KMS-11 (cell line): Measurements from ENCODE around the gene DBNDD2.

ENCODE experiments used
- H2AFZ ChIP-seq: fragments of 200-600 bp; sonication (generic); 2 replicates; pipeline ENCODE4 v1.6.1; 2016; ENCODE audit warnings: antibody characterized with exemption, mixed run types, low read depth
- H3K27ac ChIP-seq: fragments of 200-600 bp; sonication (generic); 2 replicates; pipeline ENCODE4 v1.6.1; 2016; ENCODE audit warnings: mild to moderate bottlenecking, mixed run types
- H3K27me3 ChIP-seq: fragments of 200-600 bp; sonication (generic); 2 replicates; pipeline ENCODE4 v1.6.1; 2017; ENCODE audit warnings: mild to moderate bottlenecking, low read depth, mixed run types, moderate library complexity; ENCODE audit not compliant: insufficient read depth
- H3K36me3 ChIP-seq: fragments of 200-600 bp; sonication (generic); 2 replicates; pipeline ENCODE4 v1.6.1; 2017; ENCODE audit warnings: mild to moderate bottlenecking, mixed run types; ENCODE audit not compliant: insufficient read depth
- H3K4me1 ChIP-seq: fragments of 200-600 bp; sonication (generic); 2 replicates; pipeline ENCODE4 v1.6.1; 2016; ENCODE audit warnings: mild to moderate bottlenecking, low read depth, mixed run types; ENCODE audit not compliant: poor library complexity, severe bottlenecking
- H3K4me2 ChIP-seq: fragments of 200-600 bp; sonication (generic); 2 replicates; pipeline ENCODE4 v1.7.0; 2016; ENCODE audit warnings: mild to moderate bottlenecking, mixed run types
- H3K4me3 ChIP-seq: fragments of 200-600 bp; sonication (generic); IDR thresholded peaks from 2 replicates; pipeline ENCODE4 v1.6.1; 2017; ENCODE audit warnings: low read depth, low read length, mixed read lengths; ENCODE audit not compliant: insufficient read depth
- H3K79me2 ChIP-seq: fragments of 200-600 bp; sonication (generic); 2 replicates; pipeline ENCODE4 v1.6.1; 2016; ENCODE audit warnings: low read depth, mixed run types; ENCODE audit not compliant: insufficient read depth
- H3K9ac ChIP-seq: fragments of 200-600 bp; sonication (generic); 2 replicates; pipeline ENCODE4 v1.6.1; 2016; ENCODE audit warnings: mild to moderate bottlenecking, mixed run types
- H4K20me1 ChIP-seq: fragments of 200-600 bp; sonication (generic); 2 replicates; pipeline ENCODE4 v1.6.1; 2016; ENCODE audit warnings: mild to moderate bottlenecking, mixed run types; ENCODE audit not compliant: insufficient read depth
- TF ChIP-seq, protein P1 (sequence below): fragments of 200-600 bp; sonication (generic); conservative IDR thresholded peaks from 2 replicates; pipeline ENCODE4 v1.6.1; 2017; ENCODE audit warnings: low read depth, mild to moderate bottlenecking, antibody characterized with exemption, low read length, moderate library complexity, mixed read lengths

Gene DBNDD2

DNA sequence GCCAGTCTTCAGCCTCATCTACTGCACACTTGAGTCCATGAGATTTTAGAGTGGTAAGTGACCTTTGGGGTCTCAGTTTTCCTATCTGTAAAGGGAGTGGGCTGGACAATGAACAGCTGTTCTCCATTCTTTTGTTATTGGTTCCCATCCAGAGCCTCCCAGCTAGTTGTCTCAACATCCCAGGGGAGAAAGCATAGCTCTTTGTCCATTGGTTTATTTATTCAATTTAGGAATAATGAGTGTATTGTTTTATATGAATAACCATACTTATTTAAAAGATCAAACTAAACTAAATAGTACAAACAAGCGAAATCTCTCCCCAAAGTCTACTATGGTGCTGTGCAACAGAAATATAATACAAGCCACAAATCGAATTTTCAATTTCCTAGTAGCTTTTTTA lies 21.5 kb downstream of the DBNDD2 start:
- no peak overlapping the region for H3K27ac ChIP-seq
- H3K79me2 ChIP-seq = no peaks in the 10 kb centered on the region
- no peak overlapping the region for H3K9ac ChIP-seq
- H3K4me3 ChIP-seq = no peak overlapping the region
- H3K27me3 ChIP-seq = no peaks in the 10 kb centered on the region
- H2AFZ ChIP-seq = no peak overlapping the region
- no peak overlapping the region for H3K4me2 ChIP-seq
- H3K36me3 ChIP-seq = 0 out of 2 replicates have a peak, but pooled peaks cover under 1% of the 10 kb centered on the region
- no peaks in the 10 kb centered on the region for H3K4me1 ChIP-seq
- H4K20me1 ChIP-seq = no peaks in the 10 kb centered on the region
- TF ChIP-seq, protein P1, sequence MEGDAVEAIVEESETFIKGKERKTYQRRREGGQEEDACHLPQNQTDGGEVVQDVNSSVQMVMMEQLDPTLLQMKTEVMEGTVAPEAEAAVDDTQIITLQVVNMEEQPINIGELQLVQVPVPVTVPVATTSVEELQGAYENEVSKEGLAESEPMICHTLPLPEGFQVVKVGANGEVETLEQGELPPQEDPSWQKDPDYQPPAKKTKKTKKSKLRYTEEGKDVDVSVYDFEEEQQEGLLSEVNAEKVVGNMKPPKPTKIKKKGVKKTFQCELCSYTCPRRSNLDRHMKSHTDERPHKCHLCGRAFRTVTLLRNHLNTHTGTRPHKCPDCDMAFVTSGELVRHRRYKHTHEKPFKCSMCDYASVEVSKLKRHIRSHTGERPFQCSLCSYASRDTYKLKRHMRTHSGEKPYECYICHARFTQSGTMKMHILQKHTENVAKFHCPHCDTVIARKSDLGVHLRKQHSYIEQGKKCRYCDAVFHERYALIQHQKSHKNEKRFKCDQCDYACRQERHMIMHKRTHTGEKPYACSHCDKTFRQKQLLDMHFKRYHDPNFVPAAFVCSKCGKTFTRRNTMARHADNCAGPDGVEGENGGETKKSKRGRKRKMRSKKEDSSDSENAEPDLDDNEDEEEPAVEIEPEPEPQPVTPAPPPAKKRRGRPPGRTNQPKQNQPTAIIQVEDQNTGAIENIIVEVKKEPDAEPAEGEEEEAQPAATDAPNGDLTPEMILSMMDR = no peak

DNA sequence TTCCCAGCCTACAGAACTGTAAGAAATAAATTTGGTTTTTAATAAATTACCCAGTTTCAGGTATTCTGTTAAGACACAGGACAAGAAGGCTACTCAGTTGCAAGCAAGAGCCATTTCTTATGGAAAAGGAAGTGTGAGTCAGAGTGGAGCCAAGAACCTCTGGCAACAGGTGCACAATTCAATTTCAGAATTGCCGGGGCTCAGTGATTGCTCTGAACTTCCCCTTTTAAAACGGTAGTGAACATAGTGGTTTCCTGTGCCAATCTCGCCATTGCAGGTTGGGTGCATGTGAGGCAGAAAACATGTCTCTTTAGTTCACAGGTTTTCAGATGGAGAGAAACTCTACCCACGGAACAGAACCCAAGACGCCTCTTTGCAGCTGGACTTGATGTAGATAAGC lies 24.2 kb downstream of the DBNDD2 start:
- H3K4me3 ChIP-seq = no peak overlapping the region

DNA sequence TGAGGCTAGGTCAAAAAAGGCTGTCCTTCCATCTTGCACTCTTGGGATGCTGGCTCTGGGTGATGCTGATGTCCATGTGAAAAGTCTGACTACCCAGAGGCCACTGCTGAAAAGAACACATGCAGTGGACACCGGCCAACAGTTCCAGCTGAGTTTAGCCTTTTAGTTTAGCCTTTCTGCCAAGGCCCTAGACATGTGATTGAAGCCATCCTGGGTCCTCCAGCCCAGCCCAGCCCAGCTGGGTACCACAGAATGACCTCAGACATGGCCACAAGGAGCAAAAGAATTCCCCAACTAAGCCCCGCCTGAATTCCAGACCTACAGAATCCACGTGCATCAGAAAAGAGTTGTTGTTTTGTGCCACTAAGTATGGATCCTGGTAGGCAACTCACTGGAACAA lies 25.2 kb downstream of the DBNDD2 start:
- TF ChIP-seq, protein P1 = no peak
- Histone ChIP-seq H3K27me3 (no peaks in the 10 kb centered on the region; the same call in 1 of the 2 replicates), H3K4me3 (no peak overlapping the region), H2AFZ (no peak overlapping the region), H3K4me2 (no peak overlapping the region), H3K9ac (no peak overlapping the region), H3K27ac (no peak overlapping the region), H3K36me3 (no peaks in the 10 kb centered on the region), H3K79me2 (no peaks in the 10 kb centered on the region), H4K20me1 (no peaks in the 10 kb centered on the region), H3K4me1 (peaks cover 7% of the 10 kb centered on the region)

More for the DNA sequence above, 24.2 kb downstream of the DBNDD2 start:
- no peak overlapping the region for H3K9ac ChIP-seq
- no peak overlapping the region for H3K4me2 ChIP-seq
- no peaks in the 10 kb centered on the region for H3K36me3 ChIP-seq
- H3K27ac ChIP-seq = no peak overlapping the region
- TF ChIP-seq, protein P1 = no peak
- no peak overlapping the region for H2AFZ ChIP-seq
- no peaks in the 10 kb centered on the region for H3K79me2 ChIP-seq
- no peaks in the 10 kb centered on the region for H4K20me1 ChIP-seq
- H3K4me1 ChIP-seq = peaks cover 7% of the 10 kb centered on the region
- no peaks in the 10 kb centered on the region; the same call in 1 of the 2 replicates for H3K27me3 ChIP-seq

DNA sequence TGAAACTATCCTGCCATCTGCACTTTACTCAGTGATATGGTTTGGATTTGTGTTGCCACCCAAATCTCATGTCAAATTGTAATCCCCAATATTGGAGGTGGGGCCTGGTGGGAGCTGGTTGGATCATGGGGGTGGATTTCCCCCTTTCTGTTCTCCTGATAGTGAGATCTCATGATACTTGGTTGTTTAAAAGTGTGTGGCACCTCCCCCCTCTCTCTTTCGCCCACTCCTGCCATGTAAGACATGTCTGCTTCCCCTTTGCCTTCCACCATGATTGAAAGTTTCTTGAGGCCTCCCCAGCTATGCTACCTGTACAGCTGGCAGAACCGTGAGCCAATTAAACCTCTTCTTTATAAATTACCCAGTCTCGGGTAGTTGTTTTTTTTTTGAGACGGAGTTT lies 25.9 kb downstream of the DBNDD2 start:
- H3K4me1 ChIP-seq = peaks cover 7% of the 10 kb centered on the region
- H2AFZ ChIP-seq = no peak overlapping the region
- H3K79me2 ChIP-seq = no peaks in the 10 kb centered on the region
- no peak overlapping the region for H3K4me3 ChIP-seq
- no peaks in the 10 kb centered on the region for H3K36me3 ChIP-seq
- no peak overlapping the region for H3K27ac ChIP-seq
- TF ChIP-seq, protein P1 = no peak
- H3K27me3 ChIP-seq = no peaks in the 10 kb centered on the region; the same call in 1 of the 2 replicates
- no peak overlapping the region for H3K9ac ChIP-seq
- H4K20me1 ChIP-seq = no peaks in the 10 kb centered on the region
- no peak overlapping the region for H3K4me2 ChIP-seq
